HG03469 (cell line): ENCODE data around the gene MAN1A1.
A peak's percentile ranks its signal among the peaks of the same experiment; 100 is the strongest.

Source experiments
- ATAC-seq: cut with Tn5 transposase; IDR thresholded peaks from one replicate; pipeline ENCODE4 v1.9.1; 2021; ENCODE audit warnings: mild to moderate bottlenecking, moderate library complexity, moderate number of reproducible peaks; ENCODE audit not compliant: unreplicated experiment

Gene MAN1A1

GRCh38 chr6:119346936-119347335 lies 2.6 kb downstream of the MAN1A1 start:
- no peak for ATAC-seq

GRCh38 chr6:119346450-119346849 lies 3.1 kb downstream of the MAN1A1 start:
- no peak for ATAC-seq

- ATAC-seq: no peak
These were observed 4.4 kb downstream of the MAN1A1 start for GRCh38 chr6:119345114-119345513.

DNA sequence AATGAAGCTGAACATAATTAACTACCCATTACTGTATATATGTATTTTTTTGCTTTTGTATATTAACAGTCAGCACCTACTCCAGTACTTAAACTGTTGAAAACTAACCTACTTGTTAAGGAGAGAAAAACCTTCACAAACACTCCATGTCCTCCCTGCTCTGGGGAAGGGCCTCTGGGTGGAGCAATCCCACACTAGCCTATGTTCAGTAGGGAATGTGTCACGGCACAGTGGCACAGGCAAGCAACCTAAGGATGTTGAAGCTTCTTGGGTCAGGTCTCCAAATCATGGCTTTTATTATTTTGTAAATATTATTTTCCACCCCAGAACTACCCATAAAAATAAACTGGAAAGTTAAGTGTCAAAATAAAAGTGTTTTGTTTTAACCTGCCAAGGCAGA lies 5.3 kb downstream of the MAN1A1 start:
- ATAC-seq: no peak

- ATAC-seq: no peak
These were observed 5.9 kb downstream of the MAN1A1 start for GRCh38 chr6:119343573-119344146.

DNA sequence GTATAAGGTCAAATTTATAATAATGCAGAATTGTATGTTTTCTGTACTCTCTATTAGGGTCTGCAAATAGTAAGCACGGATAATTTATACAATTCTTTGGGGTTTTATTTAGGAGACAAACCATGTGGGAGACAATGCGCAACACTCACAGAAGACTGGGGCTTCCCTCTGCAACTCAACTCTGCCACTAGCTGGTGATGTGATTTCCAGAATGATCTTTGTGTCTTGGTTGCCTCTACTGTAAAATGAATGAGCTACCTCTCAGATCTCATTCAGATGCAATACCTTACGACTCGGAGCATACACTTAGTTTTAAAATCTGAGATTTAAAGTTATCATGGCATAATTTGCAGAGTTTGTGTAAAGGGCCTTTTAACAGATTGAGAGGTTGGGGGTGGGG lies 6.4 kb downstream of the MAN1A1 start:
- no peak for ATAC-seq

- no peak for ATAC-seq
These were observed 7.1 kb downstream of the MAN1A1 start for GRCh38 chr6:119342430-119342829.

- no peak for ATAC-seq
These were observed 8.6 kb downstream of the MAN1A1 start for GRCh38 chr6:119340796-119341487.

- ATAC-seq: no peak
These were observed 9.6 kb downstream of the MAN1A1 start for GRCh38 chr6:119339941-119340456.

DNA sequence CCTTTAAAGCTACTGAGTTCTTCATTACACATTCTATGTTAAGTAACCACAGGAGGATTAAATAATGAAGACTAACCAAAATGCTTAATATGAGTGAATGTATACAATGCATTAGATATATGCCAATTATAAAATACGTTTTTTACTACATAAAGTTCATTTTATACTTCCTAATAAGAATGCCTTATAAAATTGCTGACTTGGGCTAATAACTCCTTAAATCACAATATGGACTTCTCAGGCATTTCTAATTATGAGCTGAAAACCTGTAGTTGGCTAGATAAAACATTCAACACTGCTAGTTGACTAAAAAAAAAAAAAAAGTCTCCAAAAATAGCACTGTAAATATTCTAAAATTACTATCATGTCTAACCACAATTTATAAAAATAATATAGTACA lies 11.8 kb downstream of the MAN1A1 start:
- ATAC-seq: no peak

- no peak for ATAC-seq
These were observed 12.3 kb downstream of the MAN1A1 start for GRCh38 chr6:119337252-119337651.

GRCh38 chr6:119334535-119335264 lies 14.9 kb downstream of the MAN1A1 start:
- no peak for ATAC-seq

DNA sequence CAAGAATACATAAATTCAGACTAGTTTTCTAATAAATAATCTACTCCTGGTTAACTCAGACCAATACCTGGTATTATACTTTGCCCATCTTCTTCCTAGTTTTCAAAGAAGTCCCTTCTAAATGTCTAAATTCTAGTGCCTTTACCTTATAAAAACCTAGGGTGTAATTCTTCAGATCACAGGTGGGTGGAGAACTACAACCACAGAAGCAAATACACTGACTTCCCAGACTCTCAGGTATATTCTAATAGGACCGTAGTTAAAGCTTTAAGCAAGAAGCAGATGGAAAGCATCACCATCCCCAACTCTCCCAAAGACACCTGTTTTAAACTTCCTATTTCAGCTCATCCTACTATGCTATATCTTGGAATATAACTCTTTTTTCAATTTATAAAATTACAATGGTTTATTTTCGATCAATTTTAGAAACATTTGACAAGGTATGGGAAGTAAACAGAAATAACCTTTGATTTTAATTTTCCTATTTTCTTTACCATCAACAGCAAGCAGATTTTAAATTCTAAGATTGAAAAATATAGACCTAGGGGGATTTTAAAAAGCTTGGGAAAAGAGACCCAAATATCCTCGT lies 15.8 kb downstream of the MAN1A1 start:
- ATAC-seq: peak; percentile 54

GRCh38 chr6:119333063-119333609 lies 16.4 kb downstream of the MAN1A1 start:
- peak; percentile 0 for ATAC-seq

DNA sequence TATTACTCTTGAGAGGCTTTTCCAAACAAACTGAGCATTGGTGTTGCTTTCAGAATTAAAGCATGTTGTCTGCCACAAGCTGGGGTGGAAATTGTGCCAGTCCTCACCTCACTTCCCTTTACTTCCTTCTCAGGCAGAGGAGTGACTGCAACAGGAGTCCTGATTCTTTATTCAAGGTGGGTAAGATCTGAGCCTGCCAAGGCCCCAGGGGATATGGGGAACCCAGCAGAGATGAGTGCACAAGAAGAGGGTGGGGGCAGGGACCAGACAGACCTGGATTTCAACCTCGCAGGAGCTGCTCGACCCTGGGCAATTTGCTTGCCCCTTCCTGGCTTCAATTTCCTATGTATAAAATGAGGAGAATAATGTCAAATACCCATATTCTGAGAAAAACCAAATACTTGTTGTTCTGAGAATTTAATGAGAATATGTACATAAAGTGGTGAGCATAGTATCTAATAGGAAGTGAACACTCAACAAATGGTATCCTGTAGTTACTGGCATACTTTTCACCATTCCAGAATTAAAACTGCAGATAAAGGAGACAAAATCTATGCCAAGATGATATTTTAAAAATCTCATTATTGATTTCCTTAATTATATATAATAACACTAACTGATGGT lies 17.8 kb downstream of the MAN1A1 start:
- no peak for ATAC-seq

DNA sequence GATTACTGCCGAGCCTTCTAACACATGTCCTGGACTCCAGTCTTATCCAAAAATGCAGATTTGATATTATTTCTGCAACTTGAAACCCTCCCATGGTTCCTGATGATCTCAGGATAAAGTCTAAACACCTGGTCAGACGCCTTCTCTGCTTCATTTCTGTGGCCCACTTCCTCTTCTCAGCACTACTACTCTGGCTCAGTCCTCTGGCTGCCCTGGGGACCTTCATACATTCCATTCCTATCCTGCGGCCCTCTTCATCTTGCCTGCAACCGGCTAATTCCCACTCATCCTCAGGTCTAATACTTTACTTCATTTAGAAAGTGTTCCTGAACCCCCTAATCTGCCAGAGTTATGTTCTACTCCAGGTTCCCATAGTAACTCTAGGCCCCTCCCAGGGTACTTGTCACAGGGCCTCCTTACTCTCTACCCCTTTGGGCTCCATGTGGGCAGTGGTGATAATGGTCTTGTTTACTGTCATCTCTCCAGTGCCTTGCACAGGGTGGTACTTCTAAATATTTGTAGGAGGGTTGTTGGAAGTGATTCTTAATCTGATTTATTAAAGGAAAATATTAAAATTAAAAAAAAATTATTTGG lies 18.9 kb downstream of the MAN1A1 start:
- no peak for ATAC-seq

GRCh38 chr6:119329794-119330180 lies 19.8 kb downstream of the MAN1A1 start:
- ATAC-seq: no peak

- ATAC-seq: no peak
These were observed 20.4 kb downstream of the MAN1A1 start for GRCh38 chr6:119328892-119329793.

- ATAC-seq: no peak
These were observed 21.3 kb downstream of the MAN1A1 start for GRCh38 chr6:119328254-119328653.
